ENCODE data around the gene SLC9A7. TPM values are rescaled to one million over a fixed set of nuclear protein-coding genes. Genes with fewer than 3 reads are reported as not detected.

Gene SLC9A7
- total RNA-seq, 1 donor from 2014 or later, result 1.9 TPM

DNA sequence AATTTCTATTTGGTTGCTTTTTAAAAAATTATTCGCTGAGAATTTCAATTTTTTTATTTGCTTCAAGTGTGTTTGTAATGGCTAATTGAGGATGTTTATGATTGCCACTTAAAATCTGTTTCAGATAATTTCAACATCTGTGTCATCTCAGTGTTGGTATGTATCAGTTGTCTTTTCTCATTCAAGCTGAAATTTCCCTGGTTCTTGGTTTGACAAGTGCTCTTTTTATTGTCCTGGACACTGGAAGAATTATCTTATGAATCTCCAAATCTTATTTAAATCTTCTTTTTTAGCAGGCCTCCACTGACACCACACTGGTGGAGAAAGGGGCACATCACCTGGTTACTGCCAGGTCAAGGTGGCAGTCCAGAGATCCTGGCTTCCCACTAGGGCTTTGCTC lies 163.8 kb downstream of the SLC9A7 start:
- Histone ChIP-seq H3K4me1 (peaks cover 62% of the 10 kb centered on the region), H3K4me3 (no peak overlapping the region), H3K9me3 (replicated peaks) (no peaks in the 10 kb centered on the region), H3K27ac (replicated peaks) (peak overlapping the region; percentile 80), H3K36me3 (no peaks in the 10 kb centered on the region), H3K27me3 (ENCODE audit: low read depth) (no peaks in the 10 kb centered on the region)
- no peak for DNase-seq
- TF ChIP-seq, protein P1, sequence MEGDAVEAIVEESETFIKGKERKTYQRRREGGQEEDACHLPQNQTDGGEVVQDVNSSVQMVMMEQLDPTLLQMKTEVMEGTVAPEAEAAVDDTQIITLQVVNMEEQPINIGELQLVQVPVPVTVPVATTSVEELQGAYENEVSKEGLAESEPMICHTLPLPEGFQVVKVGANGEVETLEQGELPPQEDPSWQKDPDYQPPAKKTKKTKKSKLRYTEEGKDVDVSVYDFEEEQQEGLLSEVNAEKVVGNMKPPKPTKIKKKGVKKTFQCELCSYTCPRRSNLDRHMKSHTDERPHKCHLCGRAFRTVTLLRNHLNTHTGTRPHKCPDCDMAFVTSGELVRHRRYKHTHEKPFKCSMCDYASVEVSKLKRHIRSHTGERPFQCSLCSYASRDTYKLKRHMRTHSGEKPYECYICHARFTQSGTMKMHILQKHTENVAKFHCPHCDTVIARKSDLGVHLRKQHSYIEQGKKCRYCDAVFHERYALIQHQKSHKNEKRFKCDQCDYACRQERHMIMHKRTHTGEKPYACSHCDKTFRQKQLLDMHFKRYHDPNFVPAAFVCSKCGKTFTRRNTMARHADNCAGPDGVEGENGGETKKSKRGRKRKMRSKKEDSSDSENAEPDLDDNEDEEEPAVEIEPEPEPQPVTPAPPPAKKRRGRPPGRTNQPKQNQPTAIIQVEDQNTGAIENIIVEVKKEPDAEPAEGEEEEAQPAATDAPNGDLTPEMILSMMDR (IDR thresholded peaks at IDR 0.05; ENCODE audit: borderline replicate concordance), result no peak
- intact Hi-C loops (cut with micrococcal nuclease), result no loop called here

DNA sequence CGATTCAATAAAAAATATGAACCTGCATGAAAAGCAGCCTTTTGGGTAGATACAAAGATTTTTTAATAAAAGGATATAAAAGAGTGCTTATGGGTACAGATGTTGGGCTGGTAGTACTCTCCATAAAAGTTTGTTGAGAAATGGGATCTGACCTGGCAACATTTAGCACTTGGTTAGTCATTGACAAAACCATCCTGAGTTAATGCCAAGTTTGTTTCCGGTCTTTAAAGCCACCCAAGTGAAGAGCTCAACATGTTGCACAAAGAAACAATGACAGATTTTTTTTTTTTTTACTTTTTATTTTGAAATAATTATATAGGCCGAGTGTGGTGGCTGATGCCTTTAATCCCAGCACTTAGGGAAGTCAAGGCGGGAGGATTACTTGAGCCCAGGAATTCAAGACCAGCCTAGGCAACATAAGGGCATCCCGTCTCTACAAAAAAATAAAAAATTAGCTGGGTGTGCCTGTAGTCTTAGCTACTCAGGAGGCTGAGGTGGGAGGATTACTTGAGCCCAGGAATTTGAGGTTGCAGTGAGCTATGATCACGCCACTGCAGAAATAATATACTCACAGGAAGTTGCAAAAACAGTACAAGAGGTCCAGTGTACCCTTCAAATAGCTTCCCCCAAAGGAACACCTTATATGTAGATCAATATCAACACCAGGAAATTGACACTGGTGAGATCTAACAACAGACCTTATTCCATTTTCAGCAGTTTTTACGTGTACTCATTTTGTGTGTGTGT lies 168.8 kb downstream of the SLC9A7 start:
- H3K4me1 ChIP-seq, result peaks cover 72% of the 10 kb centered on the region
- peak overlapping the region; percentile 85 for H3K27ac ChIP-seq (replicated peaks)

GRCh38 chrX:46588263-46588662 lies 170.7 kb downstream of the SLC9A7 start:
- peak; percentile 41 for DNase-seq
- peaks cover 73% of the 10 kb centered on the region for H3K4me1 ChIP-seq
- H3K27ac ChIP-seq (replicated peaks), result peak overlapping the region; percentile 85
- TF ChIP-seq, protein P1 (IDR thresholded peaks at IDR 0.05; ENCODE audit: borderline replicate concordance), result no peak
- intact Hi-C loops (cut with micrococcal nuclease), result no loop called here
- no peaks in the 10 kb centered on the region for H3K9me3 ChIP-seq (replicated peaks)
- H3K4me3 ChIP-seq, result peak overlapping the region; percentile 32
- no peaks in the 10 kb centered on the region for H3K36me3 ChIP-seq
- no peaks in the 10 kb centered on the region for H3K27me3 ChIP-seq (ENCODE audit: low read depth)

More for the DNA sequence above, 168.8 kb downstream of the SLC9A7 start:
- intact Hi-C loops (cut with micrococcal nuclease), result no loop called here
- no peak for DNase-seq
- Histone ChIP-seq H3K9me3 (replicated peaks) (no peaks in the 10 kb centered on the region), H3K4me3 (no peak overlapping the region), H3K27me3 (ENCODE audit: low read depth) (no peaks in the 10 kb centered on the region), H3K36me3 (no peaks in the 10 kb centered on the region)
- TF ChIP-seq, protein P1 (IDR thresholded peaks at IDR 0.05; ENCODE audit: borderline replicate concordance), result no peak

DNA sequence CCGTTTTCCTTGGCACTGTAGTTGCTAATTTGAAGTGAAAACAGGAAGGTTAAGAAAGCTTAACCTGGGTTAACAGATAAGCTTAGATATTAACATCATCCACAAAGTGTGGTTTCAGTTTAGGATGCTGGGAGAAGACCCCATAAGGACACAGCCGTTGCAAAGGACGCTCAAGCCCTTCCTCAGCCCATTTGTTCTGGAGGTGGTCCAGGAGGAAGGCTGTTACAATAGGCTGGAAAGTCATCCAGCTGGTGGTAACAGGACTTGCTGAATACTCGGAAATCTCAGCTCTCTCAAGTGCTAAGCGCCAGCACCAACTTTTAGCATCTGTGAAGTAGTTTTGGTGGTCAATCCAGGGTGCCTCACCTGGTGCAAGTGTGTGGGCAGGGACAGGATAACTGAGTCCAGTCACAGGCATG lies 171.2 kb downstream of the SLC9A7 start:
- Histone ChIP-seq H3K36me3 (no peaks in the 10 kb centered on the region), H3K4me1 (peaks cover 78% of the 10 kb centered on the region), H3K27ac (replicated peaks) (peak overlapping the region; percentile 85), H3K27me3 (ENCODE audit: low read depth) (no peaks in the 10 kb centered on the region), H3K9me3 (replicated peaks) (no peaks in the 10 kb centered on the region), H3K4me3 (peak overlapping the region; percentile 32)
- TF ChIP-seq, protein P1 (IDR thresholded peaks at IDR 0.05; ENCODE audit: borderline replicate concordance), result no peak
- intact Hi-C loops (cut with micrococcal nuclease), result no loop called here
- peak; percentile 17 for DNase-seq

GRCh38 chrX:46587158-46587557 lies 171.8 kb downstream of the SLC9A7 start:
- peak overlapping the region; percentile 32 for H3K4me3 ChIP-seq
- peak overlapping the region; percentile 85 for H3K27ac ChIP-seq (replicated peaks)
- H3K36me3 ChIP-seq, result no peaks in the 10 kb centered on the region
- H3K4me1 ChIP-seq, result peaks cover 84% of the 10 kb centered on the region
- H3K27me3 ChIP-seq (ENCODE audit: low read depth), result no peaks in the 10 kb centered on the region
- intact Hi-C loops (cut with micrococcal nuclease), result no loop called here
- TF ChIP-seq, protein P1 (IDR thresholded peaks at IDR 0.05; ENCODE audit: borderline replicate concordance), result no peak
- no peaks in the 10 kb centered on the region for H3K9me3 ChIP-seq (replicated peaks)
- no peak for DNase-seq
